IPS-11a (cell line): Measurements from ENCODE around the gene UPK3A.
"Not testable (repeated sequence)": the region's sequence is repeated elsewhere in the genome, so short reads cannot be mapped to it uniquely, and the experiment has no call there.

Experiments
- H3K4me3 ChIP-seq: one replicate; pipeline ENCODE4 v1.5.1; 2013; ENCODE audit warnings: low read depth, low read length, control low read depth

UPK3A gene

DNA sequence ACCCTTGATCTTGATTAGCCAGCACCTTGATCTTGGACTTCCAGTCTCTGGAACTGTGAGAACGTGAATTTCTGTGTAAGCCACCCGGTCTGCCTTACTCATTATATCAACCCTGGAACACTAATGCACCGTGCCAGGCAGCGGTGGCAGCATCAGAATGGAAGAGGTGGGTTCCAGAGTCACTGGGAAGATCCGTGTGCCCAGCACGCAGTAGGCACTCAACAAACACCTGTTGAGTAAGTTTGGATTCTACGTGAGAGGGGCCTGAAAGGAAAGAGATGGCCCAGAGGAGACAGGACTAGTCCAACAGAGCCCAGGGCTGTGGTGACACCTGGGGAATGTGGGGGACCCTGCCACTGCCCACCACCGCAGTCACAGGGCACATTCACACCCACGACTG is 6.6 kb upstream of the UPK3A start:
- H3K4me3 ChIP-seq, result no peak overlapping the region

DNA sequence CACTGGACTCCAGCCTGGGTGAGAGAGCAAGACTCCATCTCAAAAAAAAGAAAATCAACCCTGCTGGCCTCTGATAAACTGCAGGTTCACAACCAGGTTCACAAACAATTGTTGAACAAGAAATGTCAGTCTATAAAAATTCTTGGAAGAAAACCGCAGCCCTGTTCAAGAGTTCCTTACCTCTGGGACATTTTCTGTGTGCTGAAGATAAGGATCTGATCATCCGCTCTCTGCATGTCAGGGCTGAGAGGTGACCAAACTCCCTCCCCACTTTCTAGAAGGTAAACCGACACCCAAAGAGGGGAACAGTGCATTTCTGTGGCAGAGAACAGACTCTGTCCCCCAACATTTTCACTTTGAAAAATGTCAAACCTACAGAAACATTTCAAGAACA is 4.2 kb upstream of the UPK3A start:
- H3K4me3 ChIP-seq, result no peak overlapping the region

- H3K4me3 ChIP-seq, result no peak overlapping the region
Observed at GRCh38 chr22:45281010-45281409, 3.7 kb upstream of the UPK3A start.

DNA sequence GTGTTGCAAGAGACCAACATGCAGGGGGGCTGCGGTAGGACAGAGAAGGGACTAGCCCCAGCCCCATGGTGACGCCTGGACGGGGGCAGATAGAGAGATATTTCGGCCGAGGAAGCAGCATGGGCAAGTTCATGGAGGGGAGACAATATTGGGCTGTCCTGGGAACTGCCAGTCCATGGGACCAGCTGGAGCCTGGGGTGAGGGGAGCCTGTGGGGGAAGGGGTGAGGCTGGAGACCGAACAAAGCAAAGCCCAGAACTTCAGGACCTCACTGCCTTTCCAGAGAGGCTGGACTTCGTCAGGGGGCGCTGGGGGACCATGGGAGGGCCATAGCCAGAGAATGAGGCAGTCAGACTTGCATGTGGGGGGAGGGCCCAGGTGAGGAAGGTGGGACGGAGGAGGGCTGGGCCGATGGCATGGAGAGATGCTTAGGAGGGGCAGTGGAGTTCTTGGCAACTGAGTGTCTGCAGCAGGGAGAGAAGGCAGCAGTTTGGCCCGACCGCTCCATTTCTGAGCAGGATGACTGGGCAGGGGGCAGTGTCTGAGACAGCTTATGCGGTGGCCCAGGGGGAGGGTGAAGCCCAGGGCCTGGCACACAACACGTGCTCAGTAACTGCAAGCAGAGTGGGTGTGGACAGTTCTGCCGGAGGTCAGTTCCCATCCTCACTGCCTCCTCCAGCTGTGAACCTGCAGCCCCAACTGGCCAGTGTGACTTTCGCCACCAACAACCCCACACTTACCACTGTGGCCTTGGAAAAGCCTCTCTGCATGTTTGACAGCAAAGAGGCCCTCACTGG is 712 bp downstream of the UPK3A start:
- peak overlapping the region; percentile 37 for H3K4me3 ChIP-seq

- H3K4me3 ChIP-seq, result no peak overlapping the region
Observed at GRCh38 chr22:45286854-45287551, 2.3 kb downstream of the UPK3A start.

GRCh38 chr22:45290410-45290936 is 5.7 kb downstream of the UPK3A start:
- no peak overlapping the region for H3K4me3 ChIP-seq

- no peak overlapping the region for H3K4me3 ChIP-seq
Observed at GRCh38 chr22:45291061-45291930, 6.5 kb downstream of the UPK3A start.

DNA sequence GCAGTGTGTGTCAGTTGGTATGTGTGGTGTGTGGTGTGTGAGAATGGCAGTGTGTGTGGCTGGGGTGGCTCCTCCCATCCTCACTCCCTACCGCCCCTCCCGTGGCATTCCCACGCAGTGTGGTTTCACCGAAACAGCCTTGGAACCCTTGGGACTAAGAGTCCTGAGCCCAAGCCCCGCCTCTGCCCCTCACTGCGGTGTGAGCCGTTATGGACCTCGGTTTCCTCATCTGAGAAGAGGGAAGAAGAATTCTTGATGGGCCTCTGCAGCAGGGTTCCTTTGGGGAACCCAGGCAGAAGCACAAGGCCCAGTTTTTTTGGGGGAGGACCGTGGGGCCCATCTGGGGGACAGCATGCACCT is 7.2 kb downstream of the UPK3A start:
- no peak overlapping the region for H3K4me3 ChIP-seq

- H3K4me3 ChIP-seq, result no peak overlapping the region
Observed at GRCh38 chr22:45292731-45293442, 8.1 kb downstream of the UPK3A start.

DNA sequence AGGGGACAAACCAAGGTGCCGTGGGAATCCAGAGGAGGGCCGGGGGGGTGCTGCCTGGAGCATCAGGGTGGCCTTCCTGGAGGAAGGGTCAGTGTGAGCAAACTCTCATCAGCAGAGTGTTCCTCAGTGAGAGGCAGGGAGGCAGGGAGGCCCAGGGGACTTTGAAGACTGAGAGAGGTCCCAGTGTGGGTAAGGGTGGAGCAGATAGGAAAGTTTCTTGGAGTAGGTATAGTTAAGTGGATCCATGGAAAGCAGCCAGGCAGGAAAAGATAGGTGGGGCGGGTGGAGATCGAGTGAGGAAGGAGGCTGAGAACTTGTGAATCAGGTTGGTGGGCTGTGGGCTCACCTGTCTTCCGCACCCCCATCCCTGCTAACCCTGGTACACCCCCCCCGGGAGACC is 9.3 kb downstream of the UPK3A start:
- H3K4me3 ChIP-seq, result no peak overlapping the region

GRCh38 chr22:45295004-45295403 is 10.3 kb downstream of the UPK3A start:
- not testable (repeated sequence) for H3K4me3 ChIP-seq

GRCh38 chr22:45295492-45295891 is 10.7 kb downstream of the UPK3A start:
- H3K4me3 ChIP-seq, result no peak overlapping the region

GRCh38 chr22:45296628-45297297 is 12.0 kb downstream of the UPK3A start:
- no peak overlapping the region for H3K4me3 ChIP-seq

DNA sequence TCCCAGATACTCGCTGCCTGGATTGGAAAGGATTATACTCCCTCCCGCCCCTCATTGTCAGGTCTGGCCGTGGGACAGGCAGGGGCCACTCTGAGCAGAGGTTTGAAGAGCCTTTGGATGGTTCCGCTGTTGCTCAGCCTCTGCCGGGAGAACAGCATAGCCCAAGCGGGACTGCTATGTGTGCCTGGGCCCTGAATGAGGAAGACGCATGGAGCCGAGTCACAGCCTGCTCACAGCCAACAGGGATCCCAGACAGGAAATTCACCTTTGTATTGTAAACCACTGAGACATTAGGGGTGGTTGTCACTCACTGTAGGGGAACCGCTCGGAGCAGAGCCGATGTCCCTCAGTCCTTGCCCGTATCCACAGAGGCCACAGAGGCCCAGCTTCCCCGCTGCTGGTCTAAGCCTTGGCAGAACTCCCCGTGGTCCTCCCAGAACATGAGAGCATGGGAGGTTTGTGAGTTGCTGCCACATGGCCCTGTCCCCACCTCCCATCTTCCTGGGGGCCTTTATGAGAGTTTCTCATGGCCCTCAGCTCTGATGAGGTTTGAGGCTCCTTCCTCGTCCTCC is 14.3 kb downstream of the UPK3A start:
- no peak overlapping the region for H3K4me3 ChIP-seq

DNA sequence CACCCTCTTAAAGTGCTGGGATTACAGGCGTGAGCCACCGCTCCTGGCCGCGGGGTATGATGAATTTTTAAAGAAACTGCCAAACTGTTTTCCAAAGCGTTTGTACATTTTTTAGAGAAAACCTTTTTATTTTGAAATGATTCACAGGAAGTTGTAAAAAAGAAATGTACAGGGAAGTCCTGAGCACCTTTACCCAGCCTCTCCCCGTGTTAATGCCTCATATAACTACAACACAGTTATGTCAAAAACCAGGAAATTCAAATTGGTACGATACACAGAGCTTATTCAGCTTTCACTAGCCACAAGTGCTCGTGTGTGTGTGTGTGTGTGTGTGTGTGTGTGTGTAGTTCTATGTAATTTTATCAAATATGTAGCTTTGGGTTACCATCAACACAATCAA is 18.0 kb downstream of the UPK3A start:
- H3K4me3 ChIP-seq, result no peak overlapping the region

DNA sequence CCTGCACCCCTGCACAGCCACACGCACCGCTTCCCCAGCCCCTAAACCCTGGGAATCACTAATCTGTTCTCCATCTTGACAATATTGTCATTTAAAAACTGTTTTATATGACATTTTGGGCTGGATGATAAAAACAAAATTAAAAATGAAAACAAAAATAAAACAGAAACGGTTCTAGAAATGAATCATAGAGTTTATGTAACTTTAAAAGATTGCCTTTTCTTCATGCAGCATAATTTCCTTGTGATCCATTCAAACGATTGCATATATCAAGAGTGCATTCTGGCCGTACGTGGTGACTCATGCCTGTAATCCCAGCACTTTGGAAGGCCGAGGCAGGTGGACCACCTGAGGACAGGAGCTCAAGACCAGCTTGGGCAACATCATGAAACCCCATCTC is 18.4 kb downstream of the UPK3A start:
- H3K4me3 ChIP-seq, result no peak overlapping the region

- no peak overlapping the region for H3K4me3 ChIP-seq
Observed at GRCh38 chr22:45304971-45305370, 20.2 kb downstream of the UPK3A start.

GRCh38 chr22:45305456-45306075 is 20.8 kb downstream of the UPK3A start:
- H3K4me3 ChIP-seq, result no peak overlapping the region

DNA sequence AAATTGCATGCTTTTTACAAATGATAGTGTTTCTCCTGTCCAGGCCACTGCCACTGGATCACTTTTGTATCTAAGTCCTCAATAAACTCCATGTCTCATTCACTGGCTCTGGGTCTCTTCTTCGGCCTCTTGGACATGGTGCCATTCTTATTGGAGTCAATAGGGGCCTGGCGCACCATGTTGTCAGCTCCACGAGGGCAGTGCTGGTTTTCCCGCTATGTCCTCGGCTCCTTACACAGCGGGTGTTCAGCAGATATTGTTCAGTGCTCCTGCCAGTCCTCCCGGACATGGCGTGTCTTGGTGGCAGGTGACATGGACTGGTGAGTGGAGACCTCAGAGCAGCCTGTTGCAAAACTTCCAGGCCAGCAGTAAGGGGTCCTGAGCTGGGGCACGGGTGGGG is 21.4 kb downstream of the UPK3A start:
- H3K4me3 ChIP-seq, result no peak overlapping the region
